ENCODE data around the gene ACTL6B. TPM values are rescaled to one million over a fixed set of nuclear protein-coding genes. Genes with fewer than 3 reads are reported as not detected.

ACTL6B gene
- total and polyA plus RNA-seq, 9 of the 15 experiments (the other 6 are each of a cell fraction or from before 2014, with no cell fraction given), result not detected

DNA sequence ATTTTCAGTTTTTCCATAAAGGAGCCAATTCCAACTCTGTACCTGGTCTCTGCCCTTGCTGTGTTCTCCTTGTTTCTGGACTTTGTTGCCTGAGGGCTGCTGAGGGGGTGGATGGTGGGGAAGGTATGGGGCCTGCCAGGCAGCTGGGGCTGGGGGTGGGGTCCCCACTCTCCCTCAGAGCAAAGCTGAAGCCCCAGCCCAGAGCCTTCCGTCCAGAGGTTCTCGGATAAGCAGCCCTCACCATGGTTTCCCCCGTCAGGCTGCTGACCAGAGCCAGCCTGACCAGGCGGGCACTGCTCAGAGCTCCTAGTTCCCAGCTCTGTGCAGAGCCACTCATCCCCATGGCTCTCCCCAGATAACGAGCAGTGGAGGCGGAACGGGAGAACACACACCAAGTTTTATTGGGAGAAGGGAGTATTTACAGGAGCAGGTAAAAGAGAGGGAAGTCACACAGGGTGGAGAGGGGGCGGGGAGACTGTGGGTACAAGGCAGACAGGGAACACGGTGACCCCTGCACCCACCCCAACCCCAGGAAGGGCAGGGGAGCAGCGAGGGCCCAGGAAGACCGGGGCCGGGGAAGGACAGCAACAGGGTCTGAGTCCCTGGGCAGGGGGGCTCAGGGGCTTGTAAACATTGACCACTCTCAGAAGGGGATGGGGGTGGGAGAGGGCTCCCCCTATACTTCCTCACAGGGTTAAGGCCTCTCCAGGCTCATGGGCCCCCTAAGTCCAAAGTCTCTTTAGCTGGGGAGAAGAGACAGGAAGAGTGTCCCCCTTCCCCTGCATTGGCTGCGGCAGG lies 23.1 kb upstream of the ACTL6B start:
- Histone ChIP-seq H3K27me3 (ENCODE audit: control insufficient read depth in 2 of 2, insufficient read depth in 2 of 2, low read length in 2 of 2) (no peaks in the 10 kb centered on the region), H3K27ac (ENCODE audit: extremely low read depth, low read depth, low read length) (peak overlapping the region; percentile 28; the same call in 1 of the 3 replicates), H3K9me1 (ENCODE audit: control insufficient read depth, insufficient read depth, low read length) (no peaks in the 10 kb centered on the region), H3K79me2 (ENCODE audit: control insufficient read depth, insufficient read depth, low read length) (peaks cover 39% of the 10 kb centered on the region), H3K4me2 (ENCODE audit: insufficient read depth, low read length) (no peak overlapping the region), H4K20me1 (replicated peaks; ENCODE audit: control insufficient read depth, insufficient read depth, low read length) (peaks cover 22% of the 10 kb centered on the region; the same call in 1 of the 2 replicates), H3K4me1 (replicated peaks in 1 of 2; ENCODE audit: control insufficient read depth in 2 of 2, insufficient read depth in 2 of 2, low read length in 2 of 2) (peaks cover 4 to 95% of the 10 kb centered on the region in 2 experiments), H3K9ac (ENCODE audit: insufficient read depth in 1 of 2, low read depth in 2 of 2, low read length in 2 of 2) (peak overlapping the region in 1 of 2 experiments; percentile 61; a peak in 1 of 4 replicates), H2AFZ (ENCODE audit: low read depth, low read length) (no peak overlapping the region), H3K9me3 (replicated peaks; ENCODE audit: control insufficient read depth, insufficient read depth, low read depth, low read length) (no peaks in the 10 kb centered on the region), H3K4me3 (no peak overlapping the region), H3K36me3 (ENCODE audit: control insufficient read depth, insufficient read depth, low read length) (peaks cover 81% of the 10 kb centered on the region; the same call in 2 of the 3 replicates)
- TSS peak; percentile 39 for BruUV-seq (replicated peaks)
- in situ Hi-C loops (cut with MboI), result no loop called here
- CTCF ChIA-PET (ENCODE audit: low intra/inter-chr PET ratio), result no interaction called here
- ATAC-seq (no peak), FAIRE-seq (no peak), DNase-seq (ENCODE audit: extremely low read depth in 1 of 4, low spot score in 3 of 4) (peak in 2 of 4 experiments; percentile 19 to 25)
- WGBS (ENCODE audit: insufficient coverage, low coverage, missing lambda C conversion rate), result 86% methylated on average over 8 of the region's 13 CpGs
- intact Hi-C loops (cut with micrococcal nuclease), result no loop called here
- POLR2A ChIA-PET, result interaction anchor here (0.6 to 2.4 kb wide), 12 partner anchors 9 to 211 kb away, joined by 3 to 16 read pairs (median 4); partner anchors contain the start of gene UFSP1
- TF ChIP-seq ELF2 (CRISPR knock-in tag; IDR thresholded peaks at IDR 0.05) (no peak), ZNF274 (IDR thresholded peaks at IDR 0.05; ENCODE audit: borderline replicate concordance, low read depth, low read length) (no peak), POLR2A (conservative IDR thresholded peaks at IDR 0.05) (peak; percentile 66), POLR2G (IDR thresholded peaks at IDR 0.05; ENCODE audit: low read depth, low read length) (peak; percentile 69), MYBL2 (IDR thresholded peaks at IDR 0.05; ENCODE audit: low read depth) (no peak), MYBL2 (CRISPR knock-in tag; IDR thresholded peaks at IDR 0.05; ENCODE audit: borderline replicate concordance) (no peak), KDM5B (IDR thresholded peaks at IDR 0.05; ENCODE audit: insufficient replicate concordance, low read depth, low read length) (no peak), ZBTB7A (IDR thresholded peaks at IDR 0.05; ENCODE audit: borderline replicate concordance, control insufficient read depth, low read depth, low read length) (no peak), LCOR (CRISPR knock-in tag; IDR thresholded peaks at IDR 0.05) (no peak), ZNF75A (CRISPR knock-in tag; IDR thresholded peaks at IDR 0.05) (no peak), GTF2E2 (tag; IDR thresholded peaks at IDR 0.05) (no peak), ZNF354B (CRISPR knock-in tag; IDR thresholded peaks at IDR 0.05) (no peak)
- TF ChIP-seq, protein P1, sequence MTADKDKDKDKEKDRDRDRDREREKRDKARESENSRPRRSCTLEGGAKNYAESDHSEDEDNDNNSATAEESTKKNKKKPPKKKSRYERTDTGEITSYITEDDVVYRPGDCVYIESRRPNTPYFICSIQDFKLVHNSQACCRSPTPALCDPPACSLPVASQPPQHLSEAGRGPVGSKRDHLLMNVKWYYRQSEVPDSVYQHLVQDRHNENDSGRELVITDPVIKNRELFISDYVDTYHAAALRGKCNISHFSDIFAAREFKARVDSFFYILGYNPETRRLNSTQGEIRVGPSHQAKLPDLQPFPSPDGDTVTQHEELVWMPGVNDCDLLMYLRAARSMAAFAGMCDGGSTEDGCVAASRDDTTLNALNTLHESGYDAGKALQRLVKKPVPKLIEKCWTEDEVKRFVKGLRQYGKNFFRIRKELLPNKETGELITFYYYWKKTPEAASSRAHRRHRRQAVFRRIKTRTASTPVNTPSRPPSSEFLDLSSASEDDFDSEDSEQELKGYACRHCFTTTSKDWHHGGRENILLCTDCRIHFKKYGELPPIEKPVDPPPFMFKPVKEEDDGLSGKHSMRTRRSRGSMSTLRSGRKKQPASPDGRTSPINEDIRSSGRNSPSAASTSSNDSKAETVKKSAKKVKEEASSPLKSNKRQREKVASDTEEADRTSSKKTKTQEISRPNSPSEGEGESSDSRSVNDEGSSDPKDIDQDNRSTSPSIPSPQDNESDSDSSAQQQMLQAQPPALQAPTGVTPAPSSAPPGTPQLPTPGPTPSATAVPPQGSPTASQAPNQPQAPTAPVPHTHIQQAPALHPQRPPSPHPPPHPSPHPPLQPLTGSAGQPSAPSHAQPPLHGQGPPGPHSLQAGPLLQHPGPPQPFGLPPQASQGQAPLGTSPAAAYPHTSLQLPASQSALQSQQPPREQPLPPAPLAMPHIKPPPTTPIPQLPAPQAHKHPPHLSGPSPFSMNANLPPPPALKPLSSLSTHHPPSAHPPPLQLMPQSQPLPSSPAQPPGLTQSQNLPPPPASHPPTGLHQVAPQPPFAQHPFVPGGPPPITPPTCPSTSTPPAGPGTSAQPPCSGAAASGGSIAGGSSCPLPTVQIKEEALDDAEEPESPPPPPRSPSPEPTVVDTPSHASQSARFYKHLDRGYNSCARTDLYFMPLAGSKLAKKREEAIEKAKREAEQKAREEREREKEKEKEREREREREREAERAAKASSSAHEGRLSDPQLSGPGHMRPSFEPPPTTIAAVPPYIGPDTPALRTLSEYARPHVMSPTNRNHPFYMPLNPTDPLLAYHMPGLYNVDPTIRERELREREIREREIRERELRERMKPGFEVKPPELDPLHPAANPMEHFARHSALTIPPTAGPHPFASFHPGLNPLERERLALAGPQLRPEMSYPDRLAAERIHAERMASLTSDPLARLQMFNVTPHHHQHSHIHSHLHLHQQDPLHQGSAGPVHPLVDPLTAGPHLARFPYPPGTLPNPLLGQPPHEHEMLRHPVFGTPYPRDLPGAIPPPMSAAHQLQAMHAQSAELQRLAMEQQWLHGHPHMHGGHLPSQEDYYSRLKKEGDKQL (CRISPR knock-in tag; IDR thresholded peaks at IDR 0.05; ENCODE audit: borderline replicate concordance), result no peak

All from K562 (cell line).